CD14-positive monocyte (primary cell): ENCODE data around the gene SPIRE1. TPM values are rescaled to one million over a fixed set of nuclear protein-coding genes. Genes with fewer than 3 reads are reported as not detected.

Experiments
- DNase-seq, 3 donors: peaks; one replicate each; pipeline ENCODE4 v3.0.0-alpha.2; 2011 to 2022
- H2AFZ ChIP-seq: 2 replicates; pipeline ENCODE4 v1.6.0; 2012; ENCODE audit warnings: mild to moderate bottlenecking, low read depth, low read length, inconsistent platforms; ENCODE audit not compliant: insufficient read depth, poor library complexity, severe bottlenecking
- H3K27ac ChIP-seq, 2 donors: 1 replicate in 1 of 2; 2 replicates in 1 of 2; pipeline ENCODE4 v1.5.1; 2012 to 2013; ENCODE audit warnings: low read length in 2 of 2, control low read depth in 1 of 2, inconsistent platforms in 1 of 2, low read depth in 1 of 2, mild to moderate bottlenecking in 1 of 2
- H3K27me3 ChIP-seq, 2 donors: one replicate each; pipeline versions ENCODE4 v1.6.0 to v1.6.1; 2011 to 2013; ENCODE audit warnings: low read length in 2 of 2; ENCODE audit not compliant: control insufficient read depth in 2 of 2, insufficient read depth in 2 of 2
- H3K36me3 ChIP-seq, 2 donors: replicated peaks in 1 of 2; 1 replicate in 1 of 2; 2 replicates in 1 of 2; pipeline versions ENCODE4 v1.5.1 to v1.6.1; 2012 to 2013; ENCODE audit warnings: low read length in 2 of 2, control low read depth in 1 of 2, inconsistent platforms in 1 of 2, mild to moderate bottlenecking in 1 of 2; ENCODE audit not compliant: insufficient read depth in 2 of 2, control insufficient read depth in 1 of 2
- H3K4me1 ChIP-seq, 2 donors: 1 replicate in 1 of 2; 2 replicates in 1 of 2; pipeline versions ENCODE4 v1.5.1 to v1.6.1; 2012 to 2013; ENCODE audit warnings: low read length in 2 of 2, control low read depth in 1 of 2, inconsistent platforms in 1 of 2, mild to moderate bottlenecking in 1 of 2, moderate library complexity in 1 of 2; ENCODE audit not compliant: insufficient read depth in 2 of 2, control insufficient read depth in 1 of 2
- H3K4me2 ChIP-seq: replicated peaks from 2 replicates; pipeline ENCODE3; 2012; ENCODE audit warnings: low read length, moderate library complexity, mild to moderate bottlenecking; ENCODE audit not compliant: poor library complexity, severe bottlenecking; ENCODE audit errors: extremely low read depth
- H3K4me3 ChIP-seq, 3 experiments: fragments of 200-600 bp in 1 of 3; sonication (generic) in 1 of 3; replicated peaks in 1 of 3; 1 replicate in 2 of 3; 2 replicates in 1 of 3; pipeline ENCODE4 v1.5.1; 2011 to 2013; ENCODE audit warnings: low read length in 3 of 3, mild to moderate bottlenecking in 3 of 3, control low read depth in 2 of 3, low read depth in 2 of 3, inconsistent platforms in 1 of 3, moderate library complexity in 1 of 3
- H3K79me2 ChIP-seq: 2 replicates; pipeline ENCODE4 v1.6.0; 2012; ENCODE audit warnings: mild to moderate bottlenecking, control low read depth, inconsistent platforms, low read length, moderate library complexity; ENCODE audit not compliant: insufficient read depth
- H3K9ac ChIP-seq: 2 replicates; pipeline ENCODE4 v1.6.0; 2017; ENCODE audit warnings: low read length, mild to moderate bottlenecking; ENCODE audit not compliant: insufficient read depth, poor library complexity, severe bottlenecking
- H3K9me3 ChIP-seq, 2 donors: replicated peaks in 1 of 2; 1 replicate in 1 of 2; 2 replicates in 1 of 2; pipeline versions ENCODE4 v1.5.1 to v1.6.1; 2012 to 2013; ENCODE audit warnings: low read length in 2 of 2, control low read depth in 1 of 2; ENCODE audit not compliant: control insufficient read depth in 1 of 2, insufficient read depth in 1 of 2
- H4K20me1 ChIP-seq: 2 replicates; pipeline ENCODE4 v1.6.0; 2012; ENCODE audit warnings: mild to moderate bottlenecking, low read length, control low read depth, moderate library complexity; ENCODE audit not compliant: insufficient read depth
- H3K27ac Mint-ChIP-seq, 7 donors: one replicate each; pipeline ENCODE4 v1.8.0; 2020; ENCODE audit warnings: mild to moderate bottlenecking in 7 of 7, mixed read lengths in 7 of 7, moderate library complexity in 6 of 7, inconsistent platforms in 2 of 7
- H3K27me3 Mint-ChIP-seq, 3 donors: one replicate each; pipeline ENCODE4 v1.8.0; 2021 to 2022; ENCODE audit warnings: low read depth in 3 of 3, mild to moderate bottlenecking in 3 of 3, mixed read lengths in 3 of 3, moderate library complexity in 3 of 3, inconsistent platforms in 1 of 3
- H3K36me3 Mint-ChIP-seq, 2 donors: one replicate each; pipeline ENCODE4 v1.8.0; 2020; ENCODE audit warnings: mixed read lengths in 2 of 2, inconsistent platforms in 1 of 2, mild to moderate bottlenecking in 1 of 2
- H3K4me1 Mint-ChIP-seq: one replicate; pipeline ENCODE4 v1.8.0; 2020; ENCODE audit warnings: mild to moderate bottlenecking, mixed read lengths
- H3K4me3 Mint-ChIP-seq, 2 donors: one replicate each; pipeline ENCODE4 v1.8.0; 2020; ENCODE audit warnings: mild to moderate bottlenecking in 2 of 2, mixed read lengths in 2 of 2, moderate library complexity in 1 of 2
- H3K9me3 Mint-ChIP-seq, 7 donors: one replicate each; pipeline ENCODE4 v1.8.0; 2020 to 2022; ENCODE audit warnings: mixed read lengths in 7 of 7, mild to moderate bottlenecking in 6 of 7, moderate library complexity in 6 of 7, inconsistent platforms in 2 of 7
- WGBS: methylation state at CpG from one replicate; pipeline ENCODE4 v1.1.5; 2013; ENCODE audit warnings: missing lambda C conversion rate; ENCODE audit not compliant: insufficient coverage; 5-methylcytosine and 5-hydroxymethylcytosine counted together
- intact Hi-C, 2 donors: fragments of 100-400 bp; cut with micrococcal nuclease; formaldehyde crosslinking; loops; one replicate each; pipeline versions ENCODE4 v1.15.0 to v1.15.1; 2023
- polyA plus RNA-seq, 3 donors: library from polyadenylated mRNA; depleted of rRNA in 1 of 3; unstranded in 2 of 3; stranded (reverse) in 1 of 3; fragments of 300-500 nt in 2 of 3; fragments of >200 nt in 1 of 3; fragmentation: Illumina TruSeq in 2 of 3; gene quantifications; 1 replicate in 2 of 3; 2 replicates in 1 of 3; pipeline ENCODE4 v1.2.3, GENCODE V29; 2012 to 2021
- TF ChIP-seq, protein P1 (sequence below): fragments of 200-600 bp; IDR thresholded peaks from one replicate; pipeline ENCODE4 v1.8.0; 2022; ENCODE audit warnings: antibody characterized with exemption, mild to moderate bottlenecking

The SPIRE1 gene
- polyA plus RNA-seq, 3 donors = 1.7 to 1.9 (median 1.8) TPM

DNA sequence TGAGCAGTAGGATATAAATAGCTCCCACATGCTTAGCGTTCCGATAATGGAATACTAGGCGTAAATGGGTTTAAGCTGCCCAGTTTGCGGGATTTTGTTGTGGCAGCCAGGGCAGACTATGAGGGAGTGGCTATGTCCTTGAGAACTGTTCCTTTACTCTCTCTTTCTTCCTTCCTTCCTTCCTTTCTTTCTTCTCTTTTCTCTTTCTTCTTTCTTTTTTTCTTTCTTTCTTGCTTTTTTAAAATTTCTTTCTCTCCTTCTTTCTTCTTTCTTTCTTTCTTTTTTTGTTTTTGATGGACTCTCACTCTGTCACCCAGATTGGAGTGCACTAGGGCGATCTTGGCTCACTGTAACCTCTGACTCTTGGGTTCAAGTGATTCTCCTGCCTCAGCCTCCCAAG, 259.3 kb downstream of the SPIRE1 start:
- H3K9me3 ChIP-seq = no peaks in the 10 kb centered on the region
- H3K27me3 ChIP-seq = no peaks in the 10 kb centered on the region
- no peak overlapping the region for H2AFZ ChIP-seq
- no peaks in the 10 kb centered on the region for H3K4me1 ChIP-seq
- peaks cover 4 to 11% (median 10%) of the 10 kb centered on the region in 3 donors for H3K27me3 Mint-ChIP-seq
- TF ChIP-seq, protein P1, sequence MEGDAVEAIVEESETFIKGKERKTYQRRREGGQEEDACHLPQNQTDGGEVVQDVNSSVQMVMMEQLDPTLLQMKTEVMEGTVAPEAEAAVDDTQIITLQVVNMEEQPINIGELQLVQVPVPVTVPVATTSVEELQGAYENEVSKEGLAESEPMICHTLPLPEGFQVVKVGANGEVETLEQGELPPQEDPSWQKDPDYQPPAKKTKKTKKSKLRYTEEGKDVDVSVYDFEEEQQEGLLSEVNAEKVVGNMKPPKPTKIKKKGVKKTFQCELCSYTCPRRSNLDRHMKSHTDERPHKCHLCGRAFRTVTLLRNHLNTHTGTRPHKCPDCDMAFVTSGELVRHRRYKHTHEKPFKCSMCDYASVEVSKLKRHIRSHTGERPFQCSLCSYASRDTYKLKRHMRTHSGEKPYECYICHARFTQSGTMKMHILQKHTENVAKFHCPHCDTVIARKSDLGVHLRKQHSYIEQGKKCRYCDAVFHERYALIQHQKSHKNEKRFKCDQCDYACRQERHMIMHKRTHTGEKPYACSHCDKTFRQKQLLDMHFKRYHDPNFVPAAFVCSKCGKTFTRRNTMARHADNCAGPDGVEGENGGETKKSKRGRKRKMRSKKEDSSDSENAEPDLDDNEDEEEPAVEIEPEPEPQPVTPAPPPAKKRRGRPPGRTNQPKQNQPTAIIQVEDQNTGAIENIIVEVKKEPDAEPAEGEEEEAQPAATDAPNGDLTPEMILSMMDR = no peak
- no peaks in the 10 kb centered on the region for H3K9me3 Mint-ChIP-seq
- WGBS = no CpG with 5 or more reads among the region's 5 CpGs
- H3K4me3 ChIP-seq = no peak overlapping the region
- no peak overlapping the region for H3K9ac ChIP-seq
- H3K27ac Mint-ChIP-seq = no peak overlapping the region
- no peak overlapping the region for H3K4me2 ChIP-seq
- H3K79me2 ChIP-seq = no peaks in the 10 kb centered on the region
- no peaks in the 10 kb centered on the region for H4K20me1 ChIP-seq
- intact Hi-C loops = no loop called here
- no peak overlapping the region for H3K4me3 Mint-ChIP-seq
- H3K36me3 ChIP-seq = no peaks in the 10 kb centered on the region
- H3K36me3 Mint-ChIP-seq = no peaks in the 10 kb centered on the region
- H3K4me1 Mint-ChIP-seq = peaks cover 16% of the 10 kb centered on the region
- DNase-seq = no peak
- H3K27ac ChIP-seq = no peak overlapping the region

DNA sequence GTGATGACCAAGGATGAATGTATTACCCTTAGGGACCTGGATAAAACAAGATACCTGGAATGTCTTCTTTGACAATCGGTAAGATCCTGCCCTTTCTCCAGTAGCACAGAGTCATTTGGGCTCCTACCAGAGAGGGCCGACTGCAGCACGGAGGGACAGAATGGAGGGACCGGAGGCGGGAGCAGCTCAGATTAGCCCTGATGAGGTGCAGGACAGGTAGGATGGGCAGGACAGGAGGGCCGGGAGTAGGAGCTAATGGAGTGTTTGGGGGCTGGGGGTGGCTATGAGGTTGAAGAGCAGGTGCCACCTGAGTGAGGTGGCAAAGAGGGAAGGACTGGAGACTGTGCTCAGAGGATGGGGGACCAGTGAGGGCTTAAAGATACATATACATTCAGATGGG, 260.1 kb downstream of the SPIRE1 start:
- Mint-ChIP-seq H3K9me3 (no peaks in the 10 kb centered on the region), H3K27me3 (peaks cover 4 to 7% (median 5%) of the 10 kb centered on the region in 3 donors), H3K4me3 (no peak overlapping the region), H3K27ac (no peak overlapping the region), H3K4me1 (peaks cover 9% of the 10 kb centered on the region), H3K36me3 (no peaks in the 10 kb centered on the region)
- WGBS = 92% methylated on average over 3 of the region's 6 CpGs
- intact Hi-C loops = no loop called here
- no peaks in the 10 kb centered on the region for H3K27me3 ChIP-seq
- H3K9me3 ChIP-seq = no peaks in the 10 kb centered on the region
- H3K36me3 ChIP-seq = no peaks in the 10 kb centered on the region
- TF ChIP-seq, protein P1 = no peak
- H3K79me2 ChIP-seq = no peaks in the 10 kb centered on the region
- no peak for DNase-seq
- no peak overlapping the region for H3K27ac ChIP-seq
- no peak overlapping the region for H3K9ac ChIP-seq
- H3K4me3 ChIP-seq = no peak overlapping the region
- H3K4me1 ChIP-seq = no peaks in the 10 kb centered on the region
- H2AFZ ChIP-seq = no peak overlapping the region
- H4K20me1 ChIP-seq = no peaks in the 10 kb centered on the region
- H3K4me2 ChIP-seq = no peak overlapping the region
